ENCODE results near the gene PCSK2.

Gene PCSK2

GRCh38 chr20:17369506-17369905, 142.7 kb downstream of the PCSK2 start:
- H3K27me3 ChIP-seq (ENCODE audit: control insufficient read depth, insufficient read depth, low read length), result 0 out of 2 replicates have a peak, but pooled peaks cover 4% of the 10 kb centered on the region
- no peaks in the 10 kb centered on the region for H3K36me3 ChIP-seq (ENCODE audit: control insufficient read depth, insufficient read depth, low read length)
- H3K9ac ChIP-seq (ENCODE audit: low read length), result no peak overlapping the region
- no peak overlapping the region for H3K27ac ChIP-seq (ENCODE audit: low read depth, low read length)
- no peak overlapping the region for H3K4me3 ChIP-seq (ENCODE audit: low read depth, low read length)
- peaks cover 5% of the 10 kb centered on the region; the same call in 1 of the 2 replicates for H3K4me1 ChIP-seq (ENCODE audit: control insufficient read depth, insufficient read depth, low read length)
- H3K9me3 ChIP-seq (ENCODE audit: control insufficient read depth, insufficient read depth, low read depth, low read length), result no peaks in the 10 kb centered on the region

DNA sequence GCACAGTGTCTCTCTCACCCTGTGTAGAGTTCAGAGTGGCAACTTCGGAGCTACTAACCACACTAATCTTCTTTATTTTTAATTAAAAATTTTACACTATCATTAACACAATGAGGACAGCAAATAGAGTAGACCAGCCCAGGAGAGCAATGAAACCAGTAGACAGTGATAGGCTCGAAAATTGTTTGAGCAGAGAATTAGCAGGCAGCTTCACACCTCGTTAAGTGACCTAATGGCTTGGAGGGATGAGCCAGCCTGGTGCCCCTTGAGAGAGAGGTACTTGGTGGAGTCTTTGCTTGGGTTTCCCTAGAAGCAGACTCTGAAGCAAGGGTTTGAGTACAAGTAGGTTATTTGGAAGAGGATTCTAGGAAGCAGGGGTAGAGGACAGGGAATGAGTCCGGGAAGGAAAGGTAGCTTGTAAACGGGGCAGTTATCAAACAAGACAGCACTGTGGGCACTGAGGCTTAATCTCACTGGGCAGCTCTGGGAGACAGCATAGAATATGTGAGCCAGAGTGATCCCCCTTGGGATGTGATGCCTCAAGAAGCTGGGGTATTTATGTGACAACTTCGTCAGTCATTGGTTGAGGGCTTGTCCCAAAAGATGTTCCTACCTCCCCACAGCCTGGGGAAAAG, 146.1 kb downstream of the PCSK2 start:
- Histone ChIP-seq H3K4me3 (ENCODE audit: low read depth, low read length) (no peak overlapping the region), H3K36me3 (ENCODE audit: control insufficient read depth, insufficient read depth, low read length) (no peaks in the 10 kb centered on the region), H3K9me3 (ENCODE audit: control insufficient read depth, insufficient read depth, low read depth, low read length) (no peaks in the 10 kb centered on the region), H3K9ac (ENCODE audit: low read length) (no peak overlapping the region), H3K27ac (ENCODE audit: low read depth, low read length) (no peak overlapping the region), H3K27me3 (ENCODE audit: control insufficient read depth, insufficient read depth, low read length) (0 out of 2 replicates have a peak, but pooled peaks cover 4% of the 10 kb centered on the region), H3K4me1 (ENCODE audit: control insufficient read depth, insufficient read depth, low read length) (peaks cover 11% of the 10 kb centered on the region)

GRCh38 chr20:17374086-17374485, 147.2 kb downstream of the PCSK2 start:
- H3K4me1 ChIP-seq (ENCODE audit: control insufficient read depth, insufficient read depth, low read length), result peaks cover 9% of the 10 kb centered on the region
- H3K36me3 ChIP-seq (ENCODE audit: control insufficient read depth, insufficient read depth, low read length), result no peaks in the 10 kb centered on the region
- no peaks in the 10 kb centered on the region for H3K9me3 ChIP-seq (ENCODE audit: control insufficient read depth, insufficient read depth, low read depth, low read length)
- H3K27me3 ChIP-seq (ENCODE audit: control insufficient read depth, insufficient read depth, low read length), result 0 out of 2 replicates have a peak, but pooled peaks cover 4% of the 10 kb centered on the region
- H3K9ac ChIP-seq (ENCODE audit: low read length), result no peak overlapping the region
- H3K27ac ChIP-seq (ENCODE audit: low read depth, low read length), result no peak overlapping the region
- no peak overlapping the region for H3K4me3 ChIP-seq (ENCODE audit: low read depth, low read length)

- H3K4me1 ChIP-seq (ENCODE audit: control insufficient read depth, insufficient read depth, low read length), result peaks cover 9% of the 10 kb centered on the region
- H3K27me3 ChIP-seq (ENCODE audit: control insufficient read depth, insufficient read depth, low read length), result no peaks in the 10 kb centered on the region
- no peak overlapping the region for H3K27ac ChIP-seq (ENCODE audit: low read depth, low read length)
- H3K9me3 ChIP-seq (ENCODE audit: control insufficient read depth, insufficient read depth, low read depth, low read length), result no peaks in the 10 kb centered on the region
- no peak overlapping the region for H3K4me3 ChIP-seq (ENCODE audit: low read depth, low read length)
- no peaks in the 10 kb centered on the region for H3K36me3 ChIP-seq (ENCODE audit: control insufficient read depth, insufficient read depth, low read length)
- H3K9ac ChIP-seq (ENCODE audit: low read length), result no peak overlapping the region
These were observed 149.2 kb downstream of the PCSK2 start for GRCh38 chr20:17376031-17376430.

DNA sequence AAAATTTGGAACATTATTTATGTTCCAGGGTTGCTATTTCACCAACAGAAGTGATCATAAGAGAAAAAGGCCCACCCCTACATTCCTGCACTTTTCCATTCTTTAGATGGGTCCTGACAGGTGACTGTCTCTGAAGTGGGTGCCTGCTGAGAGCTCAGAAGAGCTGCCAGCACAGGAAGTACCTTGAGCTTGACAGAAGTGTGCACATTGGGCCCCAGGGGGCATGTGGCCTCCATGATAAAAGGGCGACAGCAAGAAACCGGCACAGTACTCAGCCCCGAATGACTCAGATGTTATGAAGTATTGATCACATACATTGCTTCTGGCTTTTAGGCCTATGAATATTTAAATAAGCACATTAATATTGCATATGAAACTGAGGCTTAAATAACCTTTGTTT, 150.4 kb downstream of the PCSK2 start:
- no peak overlapping the region for H3K4me3 ChIP-seq (ENCODE audit: low read depth, low read length)
- H3K9ac ChIP-seq (ENCODE audit: low read length), result no peak overlapping the region
- H3K9me3 ChIP-seq (ENCODE audit: control insufficient read depth, insufficient read depth, low read depth, low read length), result no peaks in the 10 kb centered on the region
- H3K4me1 ChIP-seq (ENCODE audit: control insufficient read depth, insufficient read depth, low read length), result peaks cover 9% of the 10 kb centered on the region
- no peaks in the 10 kb centered on the region for H3K36me3 ChIP-seq (ENCODE audit: control insufficient read depth, insufficient read depth, low read length)
- H3K27ac ChIP-seq (ENCODE audit: low read depth, low read length), result no peak overlapping the region
- H3K27me3 ChIP-seq (ENCODE audit: control insufficient read depth, insufficient read depth, low read length), result no peaks in the 10 kb centered on the region

DNA sequence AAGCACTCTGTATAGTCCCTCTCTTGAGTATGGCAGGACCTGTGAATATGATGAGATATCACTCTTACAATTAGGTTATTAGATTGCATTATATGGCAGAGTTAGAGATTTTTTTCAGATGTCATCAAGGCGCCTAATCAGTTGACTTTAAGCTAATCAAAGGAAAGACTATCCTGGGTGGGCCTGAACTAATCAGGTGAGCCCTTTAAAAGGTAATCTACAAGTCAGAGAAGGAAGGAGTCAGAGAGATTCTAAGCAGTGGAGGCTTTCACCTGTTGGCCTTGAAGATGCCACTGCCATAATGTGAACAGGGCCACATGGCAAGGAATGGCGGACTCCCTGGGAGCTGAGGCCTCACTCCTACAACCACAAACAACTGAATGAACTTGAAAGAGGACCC, 152.8 kb downstream of the PCSK2 start:
- Histone ChIP-seq H3K9ac (ENCODE audit: low read length) (no peak overlapping the region), H3K36me3 (ENCODE audit: control insufficient read depth, insufficient read depth, low read length) (no peaks in the 10 kb centered on the region), H3K4me3 (ENCODE audit: low read depth, low read length) (no peak overlapping the region), H3K27me3 (ENCODE audit: control insufficient read depth, insufficient read depth, low read length) (no peaks in the 10 kb centered on the region), H3K9me3 (ENCODE audit: control insufficient read depth, insufficient read depth, low read depth, low read length) (no peaks in the 10 kb centered on the region), H3K4me1 (ENCODE audit: control insufficient read depth, insufficient read depth, low read length) (peaks cover 5% of the 10 kb centered on the region), H3K27ac (ENCODE audit: low read depth, low read length) (no peak overlapping the region)

DNA sequence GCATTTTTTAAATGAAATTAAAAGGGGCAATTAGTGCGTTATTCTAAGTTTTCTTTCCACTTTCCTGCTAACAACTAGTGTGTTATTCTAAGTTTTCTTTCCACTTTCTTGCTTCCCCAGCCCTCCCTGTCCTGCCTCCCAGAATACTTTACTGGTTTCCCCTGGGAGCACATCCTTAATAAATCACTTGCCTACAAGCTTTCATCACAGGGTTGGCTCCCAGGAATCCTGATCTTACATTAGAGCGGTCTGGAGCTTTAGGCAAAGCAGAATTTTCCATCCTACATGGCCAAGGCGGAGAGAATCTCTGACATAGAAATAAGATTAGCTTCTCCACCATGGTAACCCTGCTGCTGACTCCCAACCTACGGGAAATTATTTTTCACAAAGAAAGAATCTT, 154.0 kb downstream of the PCSK2 start:
- Histone ChIP-seq H3K27ac (ENCODE audit: low read depth, low read length) (no peak overlapping the region), H3K4me1 (ENCODE audit: control insufficient read depth, insufficient read depth, low read length) (peaks cover 5% of the 10 kb centered on the region), H3K36me3 (ENCODE audit: control insufficient read depth, insufficient read depth, low read length) (no peaks in the 10 kb centered on the region), H3K4me3 (ENCODE audit: low read depth, low read length) (no peak overlapping the region), H3K27me3 (ENCODE audit: control insufficient read depth, insufficient read depth, low read length) (no peaks in the 10 kb centered on the region), H3K9ac (ENCODE audit: low read length) (no peak overlapping the region), H3K9me3 (ENCODE audit: control insufficient read depth, insufficient read depth, low read depth, low read length) (no peaks in the 10 kb centered on the region)

- H3K4me3 ChIP-seq (ENCODE audit: low read depth, low read length), result no peak overlapping the region
- H3K27me3 ChIP-seq (ENCODE audit: control insufficient read depth, insufficient read depth, low read length), result no peaks in the 10 kb centered on the region
- H3K4me1 ChIP-seq (ENCODE audit: control insufficient read depth, insufficient read depth, low read length), result peaks cover 5% of the 10 kb centered on the region
- no peak overlapping the region for H3K27ac ChIP-seq (ENCODE audit: low read depth, low read length)
- no peaks in the 10 kb centered on the region for H3K9me3 ChIP-seq (ENCODE audit: control insufficient read depth, insufficient read depth, low read depth, low read length)
- H3K9ac ChIP-seq (ENCODE audit: low read length), result no peak overlapping the region
- no peaks in the 10 kb centered on the region for H3K36me3 ChIP-seq (ENCODE audit: control insufficient read depth, insufficient read depth, low read length)
These were observed 154.9 kb downstream of the PCSK2 start for GRCh38 chr20:17381724-17382123.

DNA sequence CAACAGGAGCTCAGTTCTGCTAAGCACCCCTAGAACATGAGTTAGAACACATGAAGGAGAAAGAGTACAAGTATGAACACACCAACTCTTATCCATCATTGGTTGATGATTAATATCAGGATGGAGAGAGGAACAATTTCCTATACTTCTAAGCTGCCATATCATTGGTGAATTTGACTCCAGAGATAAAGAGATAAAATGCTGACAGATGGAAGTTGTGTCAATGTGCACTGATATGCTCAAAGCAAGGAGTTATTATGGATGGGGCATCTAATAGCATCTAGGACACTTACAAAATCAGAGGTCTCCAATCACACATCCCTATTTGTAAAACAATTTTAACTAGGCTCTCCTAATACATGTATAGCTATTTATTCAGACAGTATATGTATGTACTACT, 159.0 kb downstream of the PCSK2 start:
- Histone ChIP-seq H3K9me3 (ENCODE audit: control insufficient read depth, insufficient read depth, low read depth, low read length) (no peaks in the 10 kb centered on the region), H3K27me3 (ENCODE audit: control insufficient read depth, insufficient read depth, low read length) (no peaks in the 10 kb centered on the region), H3K9ac (ENCODE audit: low read length) (no peak overlapping the region), H3K36me3 (ENCODE audit: control insufficient read depth, insufficient read depth, low read length) (no peaks in the 10 kb centered on the region), H3K4me3 (ENCODE audit: low read depth, low read length) (no peak overlapping the region), H3K27ac (ENCODE audit: low read depth, low read length) (no peak overlapping the region), H3K4me1 (ENCODE audit: control insufficient read depth, insufficient read depth, low read length) (no peaks in the 10 kb centered on the region)

DNA sequence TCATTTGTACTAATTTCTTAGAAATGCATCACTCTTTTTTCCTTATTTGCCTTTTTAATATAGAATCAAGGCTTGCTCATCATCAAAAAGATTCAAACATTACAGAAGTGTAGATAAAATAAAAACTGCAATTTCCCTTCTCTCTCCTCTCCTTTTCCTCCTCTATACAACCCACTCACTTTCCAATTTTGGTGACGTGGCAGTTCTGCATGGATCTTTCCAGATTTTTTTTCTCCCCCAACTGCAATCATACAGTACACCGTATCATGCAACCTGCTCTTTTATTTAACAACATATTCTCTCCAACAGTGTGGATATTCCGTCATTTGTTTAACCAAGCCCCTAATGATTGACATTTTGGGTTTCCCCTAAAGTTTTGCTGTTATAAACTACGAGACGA, 163.8 kb downstream of the PCSK2 start:
- Histone ChIP-seq H3K4me1 (ENCODE audit: control insufficient read depth, insufficient read depth, low read length) (no peaks in the 10 kb centered on the region), H3K27ac (ENCODE audit: low read depth, low read length) (no peak overlapping the region), H3K9ac (ENCODE audit: low read length) (no peak overlapping the region), H3K36me3 (ENCODE audit: control insufficient read depth, insufficient read depth, low read length) (no peaks in the 10 kb centered on the region), H3K27me3 (ENCODE audit: control insufficient read depth, insufficient read depth, low read length) (no peaks in the 10 kb centered on the region), H3K4me3 (ENCODE audit: low read depth, low read length) (no peak overlapping the region), H3K9me3 (ENCODE audit: control insufficient read depth, insufficient read depth, low read depth, low read length) (no peaks in the 10 kb centered on the region)

GRCh38 chr20:17391127-17391771, 164.4 kb downstream of the PCSK2 start:
- Histone ChIP-seq H3K9ac (ENCODE audit: low read length) (no peak overlapping the region), H3K4me1 (ENCODE audit: control insufficient read depth, insufficient read depth, low read length) (no peaks in the 10 kb centered on the region), H3K27me3 (ENCODE audit: control insufficient read depth, insufficient read depth, low read length) (no peaks in the 10 kb centered on the region), H3K9me3 (ENCODE audit: control insufficient read depth, insufficient read depth, low read depth, low read length) (no peaks in the 10 kb centered on the region), H3K27ac (ENCODE audit: low read depth, low read length) (no peak overlapping the region), H3K36me3 (ENCODE audit: control insufficient read depth, insufficient read depth, low read length) (no peaks in the 10 kb centered on the region), H3K4me3 (ENCODE audit: low read depth, low read length) (no peak overlapping the region)

Measured in HUES6 (cell line).